GM18526 (cell line): ENCODE measurements around the gene BSDC1.

Experiments
- POLR2A ChIP-seq: IDR thresholded peaks from 3 replicates; pipeline ENCODE4 v1.6.1; 2011; ENCODE audit not compliant: insufficient read length; ENCODE audit errors: extremely low read depth

Gene BSDC1

DNA sequence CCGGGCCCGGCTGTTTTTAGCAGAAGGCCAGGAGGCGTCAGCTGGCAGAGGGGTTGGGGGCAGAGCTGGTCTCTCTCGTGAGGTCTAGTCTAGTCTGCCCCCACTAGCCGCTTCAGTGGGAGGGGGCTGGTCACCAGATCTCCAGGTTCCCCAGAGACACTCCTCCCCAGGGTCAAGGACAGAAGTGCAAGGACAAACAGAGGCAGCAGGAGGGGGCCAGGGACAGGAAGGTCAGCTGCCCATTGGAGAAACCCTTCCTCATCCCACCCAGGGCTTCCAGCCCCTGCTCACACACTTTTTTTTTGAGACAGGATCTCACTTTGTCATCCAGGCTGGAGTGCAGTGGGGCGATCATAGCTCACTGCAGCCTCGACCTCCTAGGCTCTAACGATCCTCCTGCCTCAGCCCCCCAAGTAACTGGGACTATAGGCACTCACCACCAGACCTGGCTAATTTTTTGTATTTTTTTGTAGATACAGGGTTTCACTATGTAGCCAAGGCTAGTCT is 41.9 kb downstream of the BSDC1 start:
- no peak for TF ChIP-seq POLR2A

- peak; percentile 74 for TF ChIP-seq POLR2A
These were observed 42.6 kb downstream of the BSDC1 start for GRCh38 chr1:32351399-32352238.

GRCh38 chr1:32350785-32351398 is 43.3 kb downstream of the BSDC1 start:
- TF ChIP-seq POLR2A = peak; percentile 44

- no peak for TF ChIP-seq POLR2A
These were observed 45.0 kb downstream of the BSDC1 start for GRCh38 chr1:32349211-32349708.

GRCh38 chr1:32346532-32347157 is 47.6 kb downstream of the BSDC1 start:
- TF ChIP-seq POLR2A = no peak

DNA sequence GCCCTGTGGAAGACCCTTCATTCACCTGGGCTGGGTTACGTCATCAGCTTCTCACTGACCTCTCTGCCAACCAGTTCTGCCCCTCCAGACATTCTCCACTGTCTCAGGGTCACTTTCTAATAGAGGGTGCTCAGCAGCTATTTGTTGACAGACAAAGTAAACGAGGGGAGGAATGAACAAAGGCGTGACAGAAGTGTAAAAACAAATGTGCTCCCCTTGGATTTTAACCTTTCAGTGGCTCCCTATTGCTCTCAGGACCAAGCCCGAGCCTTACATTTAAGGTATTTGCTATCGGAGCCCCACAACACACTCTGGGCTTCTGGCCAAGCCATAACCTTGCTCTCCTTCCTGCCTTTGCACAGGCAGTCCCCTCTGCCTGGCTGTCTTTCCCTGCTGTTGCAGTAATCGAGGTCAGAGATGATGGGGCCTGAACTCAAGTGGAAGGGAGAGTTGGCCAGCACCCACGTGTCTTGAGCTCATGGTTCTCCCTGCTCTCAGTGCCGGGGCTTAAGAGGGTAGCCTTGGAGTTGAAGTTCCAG is 48.9 kb downstream of the BSDC1 start:
- no peak for TF ChIP-seq POLR2A

DNA sequence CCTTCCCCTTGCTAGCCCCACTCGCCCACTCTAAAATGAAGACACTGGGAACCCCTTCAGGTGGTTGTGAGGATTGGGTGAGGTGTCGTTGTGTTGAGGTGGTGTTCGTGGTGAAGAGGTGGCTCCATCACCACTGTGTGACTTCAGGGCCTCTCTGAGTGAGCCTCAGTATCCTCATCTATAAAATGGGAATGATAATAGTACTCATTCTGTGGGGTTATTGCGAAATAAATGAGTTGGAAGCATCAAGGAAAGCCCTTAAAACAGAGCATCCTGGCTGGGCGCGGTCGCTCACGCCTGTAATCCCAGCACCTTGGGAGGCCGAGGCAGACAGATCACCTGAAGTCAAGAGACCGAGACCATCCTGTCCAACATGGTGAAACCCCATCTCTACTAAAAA is 51.5 kb downstream of the BSDC1 start:
- no peak for TF ChIP-seq POLR2A

GRCh38 chr1:32341971-32342370 is 52.3 kb downstream of the BSDC1 start:
- no peak for TF ChIP-seq POLR2A

DNA sequence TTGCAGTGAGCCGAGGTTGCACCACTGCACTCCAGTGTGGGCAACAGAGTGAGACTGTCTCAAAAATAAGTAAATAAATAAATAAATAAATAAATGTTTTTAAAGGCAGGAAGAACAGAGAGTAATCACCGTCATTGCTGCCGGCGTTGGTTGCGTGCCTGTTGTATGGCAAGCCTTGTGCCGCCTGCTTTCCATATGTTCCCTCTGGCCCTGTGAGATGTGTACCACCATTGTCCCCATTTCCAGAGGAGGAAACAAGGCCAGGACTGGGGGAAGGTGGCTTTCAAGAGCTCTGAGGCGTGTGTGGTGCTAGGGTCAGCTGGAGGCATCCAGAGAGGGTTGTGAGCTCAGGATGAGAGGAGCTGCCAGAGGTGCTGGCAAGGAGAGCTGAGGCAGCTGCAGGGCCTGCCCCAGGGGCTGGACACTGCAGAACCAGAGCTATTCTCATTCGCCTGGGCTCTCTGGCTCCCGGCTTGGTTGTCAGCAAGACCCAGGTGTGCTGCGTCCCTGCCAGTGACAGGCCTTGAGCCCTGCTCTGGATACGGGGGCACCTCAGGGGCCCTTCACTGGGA is 53.0 kb downstream of the BSDC1 start:
- no peak for TF ChIP-seq POLR2A

- TF ChIP-seq POLR2A = no peak
These were observed 54.8 kb downstream of the BSDC1 start for GRCh38 chr1:32339363-32339978.

DNA sequence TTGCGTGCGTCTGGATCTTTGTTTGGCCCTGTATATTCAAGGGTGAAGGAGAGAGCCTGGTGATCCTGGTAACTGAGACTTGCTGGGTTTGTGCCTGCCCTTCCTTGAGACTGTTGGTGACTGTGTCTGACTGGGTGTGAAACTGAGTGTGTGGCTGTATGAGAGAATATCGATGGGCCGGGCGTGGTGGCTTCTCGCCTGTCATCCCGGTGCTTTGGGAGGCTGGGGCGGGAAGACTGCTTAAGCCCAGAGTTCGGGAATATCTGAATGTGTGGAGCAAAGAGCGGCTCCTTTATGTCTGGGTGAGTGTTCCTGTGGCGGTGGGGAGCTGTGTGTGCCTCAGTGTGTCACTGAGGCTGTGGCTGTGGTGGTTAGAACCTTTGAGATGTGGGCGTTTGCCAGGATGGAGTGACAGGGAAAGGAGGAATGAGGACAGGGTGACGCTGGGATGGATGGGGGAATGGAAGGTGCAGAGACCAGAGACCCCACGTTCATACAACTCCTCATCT is 55.5 kb downstream of the BSDC1 start:
- no peak for TF ChIP-seq POLR2A

DNA sequence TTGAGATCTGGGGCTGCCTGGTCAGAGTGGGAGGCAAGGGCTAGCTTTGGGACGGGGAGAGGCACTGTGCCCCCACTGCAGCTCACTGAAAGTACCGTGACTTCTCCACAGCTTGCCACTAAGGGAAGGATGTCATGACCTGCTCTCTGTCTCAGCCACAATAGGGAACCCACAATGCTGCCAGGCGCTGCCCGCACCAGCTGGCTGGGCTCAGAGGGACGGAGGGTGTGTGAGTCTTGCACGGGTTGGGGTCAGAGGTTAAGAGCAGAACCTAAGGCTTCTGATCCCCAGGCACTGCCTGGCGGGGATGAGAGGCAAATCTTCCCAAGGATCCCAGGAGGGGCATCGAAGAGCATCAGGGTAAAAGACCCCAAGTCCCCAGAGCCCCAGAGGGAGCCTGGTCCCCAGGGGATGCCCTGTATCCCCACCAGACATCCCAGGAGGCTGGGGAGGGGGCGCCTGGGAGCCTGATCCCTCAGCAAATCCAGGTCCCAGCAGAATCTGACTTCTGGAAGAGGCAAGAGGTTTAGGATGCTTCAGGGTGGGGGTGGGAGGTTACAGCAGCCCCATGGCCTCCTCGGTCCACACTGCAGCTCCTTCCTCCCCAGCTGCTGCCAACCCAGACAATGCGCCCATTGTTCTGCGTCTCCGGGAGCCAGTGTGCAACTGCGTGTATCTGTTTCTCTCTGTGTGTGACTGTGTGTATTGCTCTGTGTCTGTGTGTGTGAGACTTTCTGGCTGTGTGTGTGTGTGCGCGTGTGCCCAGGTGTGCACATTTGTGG is 56.2 kb downstream of the BSDC1 start:
- no peak for TF ChIP-seq POLR2A

GRCh38 chr1:32336963-32337675 is 57.1 kb downstream of the BSDC1 start:
- no peak for TF ChIP-seq POLR2A
